Thyroid gland (tissue), 4 donors: ENCODE measurements around the gene PCED1A. TPM values are rescaled to one million over a fixed set of nuclear protein-coding genes. Genes with fewer than 3 reads are reported as not detected.

Source experiments
- DNase-seq, 2 donors: peaks; one replicate each; pipeline ENCODE4 v3.0.0-alpha.2; 2019
- H3K27ac ChIP-seq, 3 donors: fragments of 200-600 bp; sonication (generic); 1 replicate in 2 of 3; 2 replicates in 1 of 3; pipeline ENCODE4 v1.5.1; 2016 to 2019; ENCODE audit warnings: mild to moderate bottlenecking in 1 of 3, moderate library complexity in 1 of 3
- H3K27me3 ChIP-seq: fragments of 200-600 bp; sonication (generic); one replicate; pipeline ENCODE4 v1.5.1; 2019
- H3K36me3 ChIP-seq, 2 donors: fragments of 200-600 bp; sonication (generic); one replicate each; pipeline ENCODE4 v1.5.1; 2016 to 2019
- H3K4me1 ChIP-seq, 2 donors: fragments of 200-600 bp; sonication (generic); one replicate each; pipeline ENCODE4 v1.5.1; 2017 to 2019
- H3K4me3 ChIP-seq, 3 donors: fragments of 200-600 bp; sonication (generic); replicated peaks in 1 of 3; 1 replicate in 2 of 3; 2 replicates in 1 of 3; pipeline ENCODE4 v1.5.1; 2016; ENCODE audit warnings: mild to moderate bottlenecking in 1 of 3
- H3K9me3 ChIP-seq: fragments of 200-600 bp; sonication (generic); one replicate; pipeline ENCODE4 v1.5.1; 2017
- POLR2A ChIP-seq, 2 donors: fragments of 450-650 bp; IDR thresholded peaks; one replicate each; pipeline ENCODE4 v1.6.1; 2017; ENCODE audit warnings: antibody characterized with exemption in 2 of 2, mild to moderate bottlenecking in 2 of 2, moderate library complexity in 1 of 2
- WGBS, 2 donors: methylation state at CpG; one replicate each; pipeline ENCODE4 v1.1.5; 2017; 5-methylcytosine and 5-hydroxymethylcytosine counted together
- intact Hi-C: fragments of 100-400 bp; cut with DNase I; formaldehyde crosslinking; loops from one replicate; pipeline ENCODE4 v1.15.1; 2023
- total RNA-seq, 4 donors: library from RNA; depleted of rRNA; stranded (reverse); fragments of >200 nt; gene quantifications; one replicate each; pipeline ENCODE4 v1.2.3, GENCODE V29; 2016
- TF ChIP-seq, protein P1 (sequence below), 6 experiments: fragments of 200-600 bp in 3 of 6; fragments of 450-650 bp in 3 of 6; sonication (generic) in 3 of 6; IDR thresholded peaks; one replicate each; pipeline ENCODE4 v1.5.1; 2016 to 2019; ENCODE audit warnings: antibody characterized with exemption in 6 of 6, mild to moderate bottlenecking in 2 of 6, inconsistent platforms in 1 of 6, moderate library complexity in 1 of 6

The PCED1A gene
- total RNA-seq, 4 donors from 2014 or later = 38.0 to 95.9 (median 63.4) TPM

DNA sequence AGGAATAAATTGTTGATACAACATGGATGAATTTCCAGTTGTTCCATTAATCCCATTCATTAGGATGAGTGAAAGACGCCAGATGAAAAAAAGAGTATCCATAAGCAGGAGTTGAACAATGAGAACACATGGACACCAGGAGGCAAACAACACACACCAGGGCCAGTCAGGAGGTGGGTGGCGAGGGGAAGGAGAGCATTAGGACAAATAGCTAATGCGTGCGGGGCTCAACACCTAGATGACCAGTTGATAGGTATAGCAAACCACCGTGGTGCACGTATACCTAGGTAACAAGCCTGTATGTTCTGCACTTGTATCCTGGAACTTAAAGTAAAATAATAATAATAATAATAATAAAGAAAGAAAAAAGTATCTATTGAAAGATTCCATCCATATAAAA is 11.1 kb downstream of the PCED1A start:
- no peak overlapping the region for H3K4me3 ChIP-seq
- H3K27ac ChIP-seq = no peak overlapping the region
- DNase-seq = no peak
- no peaks in the 10 kb centered on the region for H3K9me3 ChIP-seq
- peaks cover 5% of the 10 kb centered on the region for H3K27me3 ChIP-seq
- WGBS, 2 donors = 72 to 73% methylated on average over 6 of the region's 6 CpGs
- no peaks in the 10 kb centered on the region for H3K36me3 ChIP-seq
- intact Hi-C loops = no loop called here
- TF ChIP-seq POLR2A (IDR thresholded peaks at IDR 0.05) = no peak
- TF ChIP-seq, protein P1, sequence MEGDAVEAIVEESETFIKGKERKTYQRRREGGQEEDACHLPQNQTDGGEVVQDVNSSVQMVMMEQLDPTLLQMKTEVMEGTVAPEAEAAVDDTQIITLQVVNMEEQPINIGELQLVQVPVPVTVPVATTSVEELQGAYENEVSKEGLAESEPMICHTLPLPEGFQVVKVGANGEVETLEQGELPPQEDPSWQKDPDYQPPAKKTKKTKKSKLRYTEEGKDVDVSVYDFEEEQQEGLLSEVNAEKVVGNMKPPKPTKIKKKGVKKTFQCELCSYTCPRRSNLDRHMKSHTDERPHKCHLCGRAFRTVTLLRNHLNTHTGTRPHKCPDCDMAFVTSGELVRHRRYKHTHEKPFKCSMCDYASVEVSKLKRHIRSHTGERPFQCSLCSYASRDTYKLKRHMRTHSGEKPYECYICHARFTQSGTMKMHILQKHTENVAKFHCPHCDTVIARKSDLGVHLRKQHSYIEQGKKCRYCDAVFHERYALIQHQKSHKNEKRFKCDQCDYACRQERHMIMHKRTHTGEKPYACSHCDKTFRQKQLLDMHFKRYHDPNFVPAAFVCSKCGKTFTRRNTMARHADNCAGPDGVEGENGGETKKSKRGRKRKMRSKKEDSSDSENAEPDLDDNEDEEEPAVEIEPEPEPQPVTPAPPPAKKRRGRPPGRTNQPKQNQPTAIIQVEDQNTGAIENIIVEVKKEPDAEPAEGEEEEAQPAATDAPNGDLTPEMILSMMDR (IDR thresholded peaks at IDR 0.05) = no peak
- H3K4me1 ChIP-seq = no peaks in the 10 kb centered on the region

DNA sequence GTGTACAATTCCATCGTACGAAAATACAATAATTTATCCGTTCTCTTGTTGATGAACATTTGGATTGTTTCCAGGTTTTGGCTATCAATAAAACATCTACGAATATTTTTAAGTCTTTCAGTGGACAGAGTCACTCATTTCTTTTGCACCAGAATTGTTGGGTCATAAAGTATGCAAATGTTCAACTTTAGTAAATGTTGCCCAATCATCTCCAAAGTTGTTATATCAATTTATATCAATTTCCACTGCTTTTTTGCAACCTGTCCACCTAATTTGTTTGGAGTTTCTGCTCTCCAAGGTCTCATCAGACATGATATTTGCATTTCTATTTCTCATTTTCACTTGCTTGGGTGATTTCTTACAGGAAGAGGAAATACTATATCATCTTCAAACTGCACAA is 13.8 kb downstream of the PCED1A start:
- Histone ChIP-seq H3K4me3 (no peak overlapping the region), H3K36me3 (no peaks in the 10 kb centered on the region), H3K9me3 (no peaks in the 10 kb centered on the region), H3K27ac (no peak overlapping the region), H3K4me1 (no peaks in the 10 kb centered on the region), H3K27me3 (peaks cover 5% of the 10 kb centered on the region)
- 91% methylated on average over 4 of the region's 4 CpGs for WGBS, 2 donors
- intact Hi-C loops = no loop called here
- no peak for DNase-seq
- TF ChIP-seq, protein P1 (IDR thresholded peaks at IDR 0.05) = no peak
- TF ChIP-seq POLR2A (IDR thresholded peaks at IDR 0.05) = no peak

- TF ChIP-seq POLR2A (IDR thresholded peaks at IDR 0.05) = no peak
- TF ChIP-seq, protein P1 (IDR thresholded peaks at IDR 0.05) = no peak
- DNase-seq = no peak
- H3K4me1 ChIP-seq = peaks cover 0 to 7% of the 10 kb centered on the region in 2 donors
- H3K4me3 ChIP-seq = no peak overlapping the region
- H3K27ac ChIP-seq = no peak overlapping the region
- peaks cover 12% of the 10 kb centered on the region for H3K27me3 ChIP-seq
- intact Hi-C loops = no loop called here
- WGBS, 2 donors = 93 to 95% methylated on average over 2 of the region's 2 CpGs
- H3K9me3 ChIP-seq = no peaks in the 10 kb centered on the region
- no peaks in the 10 kb centered on the region for H3K36me3 ChIP-seq
Measured at GRCh38 chr20:2825761-2826160, 14.7 kb downstream of the PCED1A start.

DNA sequence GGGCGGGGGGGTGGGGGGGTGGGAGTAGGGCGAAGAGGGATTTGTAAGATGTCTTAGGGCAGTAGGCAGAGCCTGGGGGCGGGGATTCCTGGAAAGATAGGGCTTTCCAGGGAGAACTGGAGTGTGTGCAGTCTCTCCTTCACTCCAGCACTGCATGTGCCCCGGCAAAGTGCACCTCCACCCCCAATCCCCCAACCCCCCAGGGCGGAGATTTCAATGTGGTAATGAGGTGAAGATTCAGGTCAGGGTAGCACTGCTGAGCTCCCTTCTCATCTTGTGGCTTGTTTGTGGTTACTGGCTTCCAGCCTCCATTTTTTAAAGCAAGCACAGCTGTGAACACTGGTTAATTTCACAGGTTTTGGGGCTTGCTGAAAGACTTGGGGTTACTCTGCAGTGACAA is 18.4 kb downstream of the PCED1A start:
- DNase-seq = no peak
- H3K27me3 ChIP-seq = peaks cover 16% of the 10 kb centered on the region
- peaks cover 0 to 7% of the 10 kb centered on the region in 2 donors for H3K4me1 ChIP-seq
- intact Hi-C loops = no loop called here
- H3K9me3 ChIP-seq = no peaks in the 10 kb centered on the region
- no peak for TF ChIP-seq POLR2A (IDR thresholded peaks at IDR 0.05)
- TF ChIP-seq, protein P1 (IDR thresholded peaks at IDR 0.05) = no peak
- H3K27ac ChIP-seq = no peak overlapping the region
- H3K4me3 ChIP-seq = no peak overlapping the region
- H3K36me3 ChIP-seq = no peaks in the 10 kb centered on the region
- 21 to 29% methylated on average over 5 of the region's 5 CpGs for WGBS, 2 donors

GRCh38 chr20:2820896-2821869 is 19.3 kb downstream of the PCED1A start:
- TF ChIP-seq, protein P1 (IDR thresholded peaks at IDR 0.05) = no peak
- TF ChIP-seq POLR2A (IDR thresholded peaks at IDR 0.05) = no peak
- H3K4me3 ChIP-seq = no peak overlapping the region
- peaks cover 0 to 7% of the 10 kb centered on the region in 2 donors for H3K4me1 ChIP-seq
- no peaks in the 10 kb centered on the region for H3K9me3 ChIP-seq
- no peaks in the 10 kb centered on the region for H3K36me3 ChIP-seq
- DNase-seq = no peak
- 9 to 15% methylated on average over 41 to 51 of the region's 68 CpGs for WGBS, 2 donors
- H3K27ac ChIP-seq = no peak overlapping the region
- peaks cover 12% of the 10 kb centered on the region for H3K27me3 ChIP-seq
- intact Hi-C loops = no loop called here
